GM15510 (cell line): ENCODE results near the gene HS6ST2.

ENCODE experiments used
- POLR2A ChIP-seq: IDR thresholded peaks from 3 replicates; pipeline ENCODE4 v1.6.1; 2011; ENCODE audit warnings: borderline replicate concordance; ENCODE audit not compliant: insufficient read length; ENCODE audit errors: extremely low read depth

The HS6ST2 gene

DNA sequence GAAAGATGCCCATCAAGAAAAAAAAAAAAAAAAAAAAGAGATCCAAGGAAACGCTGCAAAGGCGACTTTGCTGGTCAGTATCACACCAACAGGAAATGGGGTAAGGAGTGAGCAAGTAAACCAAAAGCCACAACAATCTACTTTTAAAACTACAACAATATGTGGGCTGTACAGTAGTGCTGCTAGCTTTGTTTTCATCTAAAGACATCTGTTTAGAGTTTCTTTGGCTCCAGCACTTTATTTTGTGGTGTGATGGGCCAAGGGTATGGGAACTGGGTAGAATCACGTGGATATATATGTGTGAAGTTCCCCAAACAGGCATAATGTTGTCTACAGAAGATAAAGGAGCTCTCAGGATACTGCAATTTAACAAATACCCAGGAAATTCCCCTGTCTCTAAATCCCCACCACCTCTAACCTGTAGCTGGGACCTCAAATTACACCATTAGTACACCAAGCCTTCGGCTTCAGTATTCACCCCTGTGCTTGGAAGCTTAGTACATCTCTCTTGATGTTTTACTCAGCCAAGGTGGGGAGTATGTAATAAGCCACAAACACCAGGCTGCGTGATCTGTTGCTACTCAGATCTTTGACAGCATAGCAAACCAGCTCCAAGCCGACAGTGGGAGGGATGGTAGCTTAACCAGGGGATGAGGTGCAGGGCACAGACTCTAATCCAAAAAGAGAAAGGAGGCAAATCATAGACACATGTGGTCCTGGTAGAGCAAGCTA is 207.9 kb downstream of the HS6ST2 start:
- TF ChIP-seq POLR2A: no peak

DNA sequence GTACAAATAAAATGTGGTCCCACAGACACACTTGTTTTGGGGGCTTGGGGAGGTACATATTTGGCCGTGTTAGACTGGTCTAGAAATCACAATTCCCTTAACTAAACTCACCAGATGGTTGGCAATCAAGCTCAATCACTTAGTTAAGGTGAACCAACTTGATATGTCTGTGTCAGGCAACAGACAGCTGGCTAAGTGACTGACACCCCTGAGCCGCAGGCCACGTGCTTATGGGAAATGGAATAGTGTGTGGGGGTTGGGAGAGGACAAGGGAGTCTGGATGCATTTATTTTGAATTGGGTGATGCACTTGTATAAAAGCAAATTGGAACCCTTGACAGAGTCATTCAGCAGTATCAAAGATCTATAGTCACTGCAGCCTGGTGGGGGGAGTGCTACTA is 209.0 kb downstream of the HS6ST2 start:
- TF ChIP-seq POLR2A: no peak

DNA sequence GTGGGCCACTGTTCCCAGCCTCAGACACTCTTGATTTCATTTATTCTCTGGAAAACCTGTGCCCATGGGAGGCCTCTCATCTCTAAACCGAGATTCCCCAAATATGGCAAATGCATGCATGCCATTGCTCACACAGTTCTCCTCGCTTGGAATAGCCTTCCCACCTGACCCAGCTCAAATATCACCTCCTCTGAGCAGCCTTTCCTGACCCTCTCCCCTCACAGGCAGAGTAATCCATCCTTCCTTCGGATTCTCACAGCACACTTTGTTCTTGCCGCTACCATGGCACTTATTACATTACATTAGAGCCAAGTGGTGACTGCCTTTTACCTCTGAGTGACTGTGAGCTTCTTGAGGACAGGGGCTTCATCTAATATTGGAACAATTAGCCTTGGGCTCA is 209.5 kb downstream of the HS6ST2 start:
- TF ChIP-seq POLR2A: no peak

DNA sequence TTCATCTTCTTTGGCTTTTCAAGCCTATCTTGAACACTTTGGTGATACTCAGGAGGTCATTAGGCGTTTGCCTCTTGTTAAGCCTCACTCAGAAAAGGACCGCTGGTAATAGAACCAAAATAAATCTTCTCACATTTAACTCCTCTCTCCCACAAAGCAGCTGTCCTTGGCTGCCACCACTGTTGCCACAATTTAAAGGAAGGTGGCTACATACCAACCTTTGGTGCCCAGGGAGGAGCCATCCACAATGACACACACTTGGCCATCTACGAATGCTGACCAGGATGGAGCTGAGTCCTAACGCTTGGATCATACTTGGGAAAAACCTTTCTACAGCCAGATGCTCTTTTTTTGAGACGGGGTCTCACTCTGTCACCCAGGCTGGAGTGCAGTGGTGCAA is 210.2 kb downstream of the HS6ST2 start:
- no peak for TF ChIP-seq POLR2A

DNA sequence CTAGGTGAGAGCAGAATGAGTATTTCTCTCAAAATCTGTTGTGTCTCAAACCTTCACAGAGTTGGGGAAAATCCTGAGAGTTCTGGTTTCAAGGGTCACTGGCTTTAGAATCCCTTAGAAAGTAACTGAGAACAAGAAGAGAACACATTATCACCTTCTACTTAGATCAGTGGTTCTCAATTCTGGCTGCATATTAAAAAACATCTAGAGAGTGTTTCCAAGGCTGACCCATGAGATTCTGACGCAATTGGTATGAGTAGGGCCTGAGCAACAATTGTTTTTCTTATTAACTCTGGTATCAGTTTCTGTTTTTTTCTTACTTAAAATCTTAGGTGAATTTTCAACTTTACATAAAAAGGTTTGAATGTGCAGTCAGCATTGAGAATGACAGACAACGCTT is 212.8 kb downstream of the HS6ST2 start:
- no peak for TF ChIP-seq POLR2A

DNA sequence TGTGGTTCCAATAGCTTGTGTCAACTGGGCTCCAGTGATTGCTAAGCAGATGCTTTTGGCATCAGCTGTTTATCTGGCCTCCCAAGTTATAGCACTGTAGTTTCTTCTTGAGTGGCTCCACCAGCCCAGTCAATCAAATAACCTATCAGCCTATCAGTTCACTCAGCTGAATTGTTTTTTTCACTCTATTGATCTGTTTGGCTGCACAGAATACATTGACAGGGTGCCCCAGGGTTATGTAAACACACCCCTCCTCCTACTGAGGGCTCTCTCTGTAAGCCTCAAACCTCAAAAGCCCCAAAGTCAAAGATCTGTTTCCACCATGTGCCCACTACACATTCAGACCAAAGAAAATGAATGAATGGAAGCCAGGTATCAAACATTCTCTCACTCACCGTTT is 214.0 kb downstream of the HS6ST2 start:
- TF ChIP-seq POLR2A: no peak

DNA sequence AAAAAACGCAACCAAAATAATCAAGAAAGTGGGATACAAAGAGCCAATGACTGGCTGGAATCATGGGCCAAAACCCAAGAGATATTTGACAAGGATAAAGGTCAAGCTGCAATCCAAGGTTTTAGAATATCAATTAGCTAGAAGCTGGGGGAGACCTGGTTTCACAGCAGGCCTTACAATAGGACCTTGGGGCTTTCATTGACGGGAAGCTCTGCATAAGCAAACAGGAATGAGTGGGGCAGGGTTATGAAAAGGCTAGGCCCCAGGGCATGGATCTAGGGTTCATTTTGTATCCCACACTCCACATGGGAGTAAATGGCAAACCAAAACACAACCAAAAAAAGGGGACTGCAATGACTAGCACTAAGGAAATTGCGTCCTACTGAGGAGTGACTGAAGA is 215.3 kb downstream of the HS6ST2 start:
- no peak for TF ChIP-seq POLR2A

DNA sequence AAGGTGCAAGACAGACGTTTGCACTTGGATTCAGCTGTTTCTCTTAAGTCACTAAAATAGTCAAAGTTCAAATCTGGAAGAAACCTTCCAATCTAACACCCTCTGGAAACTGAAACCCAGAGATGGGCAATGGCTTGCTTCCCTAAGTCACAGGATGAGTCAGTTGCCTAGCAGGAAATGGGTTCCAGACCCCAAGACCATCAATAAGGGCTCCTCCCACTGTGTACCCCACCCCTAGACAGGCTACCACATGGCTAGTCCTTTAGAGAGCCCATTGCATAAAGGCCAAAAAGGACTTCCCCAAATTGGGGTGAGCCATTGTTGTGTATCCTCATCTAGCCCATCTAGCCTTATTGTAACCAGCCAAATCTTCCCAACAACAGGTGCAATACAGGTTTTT is 216.2 kb downstream of the HS6ST2 start:
- no peak for TF ChIP-seq POLR2A

DNA sequence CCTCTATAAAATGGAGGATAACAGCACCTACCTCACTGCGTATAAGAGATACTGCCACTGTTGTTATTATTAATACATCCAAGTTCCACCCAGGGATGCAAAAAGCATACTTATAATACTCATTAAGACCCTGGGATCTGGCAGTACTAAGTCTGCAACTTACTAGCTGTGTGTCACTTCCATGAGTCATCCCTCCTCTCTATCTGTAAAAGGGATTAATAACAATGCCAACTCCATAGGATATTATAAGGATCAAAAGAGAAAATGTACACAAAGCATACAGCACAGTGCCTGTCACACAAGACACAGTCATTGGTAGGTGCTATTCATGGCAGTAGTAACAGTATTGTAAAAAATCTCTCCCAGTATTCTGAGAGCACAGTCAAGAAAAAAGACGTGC is 216.7 kb downstream of the HS6ST2 start:
- no peak for TF ChIP-seq POLR2A

DNA sequence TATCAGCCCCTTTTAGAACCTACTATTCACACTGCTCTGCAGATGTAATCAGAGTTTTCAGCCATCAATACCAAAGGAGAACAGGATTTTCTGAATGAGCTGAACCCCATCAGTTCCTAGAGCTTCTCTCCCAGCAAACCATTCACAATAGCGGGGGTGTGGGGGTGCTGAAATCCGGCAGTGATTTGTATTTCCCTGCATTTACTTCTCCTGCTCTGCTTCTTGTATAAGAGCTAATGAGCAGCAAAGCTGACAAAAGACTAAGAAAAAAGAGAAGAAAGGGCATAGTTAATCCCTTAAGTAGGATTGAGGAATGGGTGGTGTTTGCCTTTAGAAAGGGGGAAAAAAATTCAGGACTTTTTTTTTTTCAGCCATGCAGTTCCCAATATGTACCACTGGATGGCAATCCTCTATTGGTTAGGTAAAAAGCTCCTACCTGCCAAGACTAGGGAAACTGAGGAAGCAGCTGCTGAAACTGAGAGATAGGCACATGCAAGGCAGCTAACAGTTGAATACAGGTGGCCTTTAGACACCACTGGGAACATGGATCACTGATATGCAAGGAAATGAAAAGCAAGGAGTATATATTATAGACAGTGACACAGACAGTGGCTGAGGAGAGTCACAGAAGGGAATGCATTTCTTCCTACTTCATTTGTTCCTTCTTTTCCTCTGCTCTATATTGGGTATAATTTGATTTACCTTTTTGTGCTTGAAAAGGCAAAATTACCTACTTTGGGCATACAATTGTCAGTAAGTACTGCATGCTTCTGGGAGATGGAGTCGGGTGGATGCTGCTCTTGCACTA is 217.9 kb downstream of the HS6ST2 start:
- TF ChIP-seq POLR2A: no peak

DNA sequence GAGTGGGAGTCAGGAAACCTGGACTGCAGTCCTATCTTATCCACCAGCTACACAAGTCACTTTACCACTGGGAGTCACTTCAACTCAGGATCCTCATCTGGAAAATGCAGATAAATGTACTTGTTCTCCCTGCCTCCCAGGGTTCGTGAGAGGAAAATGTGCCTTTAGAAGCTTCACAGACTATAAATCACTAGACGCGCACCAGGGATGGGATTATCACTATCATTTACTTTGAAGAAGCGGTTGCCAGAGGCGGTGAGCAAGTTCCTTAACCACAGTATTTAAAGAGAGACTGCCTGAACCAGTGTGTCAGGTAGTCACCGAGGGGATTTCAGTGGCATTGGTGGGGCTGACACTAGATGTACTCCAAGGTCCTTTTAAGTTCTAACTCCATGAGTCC is 219.5 kb downstream of the HS6ST2 start:
- TF ChIP-seq POLR2A: no peak

DNA sequence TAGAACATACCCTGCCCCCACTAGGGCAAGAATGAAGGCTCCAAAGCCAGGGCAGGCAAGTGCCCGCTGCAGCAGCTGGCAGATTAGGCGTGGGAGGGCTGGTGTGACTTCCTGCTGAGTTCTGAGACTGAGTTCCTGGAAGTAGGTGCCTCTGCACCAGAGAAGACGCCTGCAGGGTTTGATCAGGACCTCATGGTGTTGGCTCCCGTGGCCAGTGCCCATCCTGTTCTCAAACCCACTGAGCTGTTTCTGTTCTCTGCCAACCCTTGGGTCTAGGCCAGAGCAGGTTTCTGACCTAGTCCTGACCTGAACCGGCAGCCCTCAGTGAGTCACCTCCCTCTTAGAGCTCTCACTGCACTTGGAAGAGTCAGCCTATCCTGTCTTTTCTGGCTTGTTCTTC is 220.7 kb downstream of the HS6ST2 start:
- TF ChIP-seq POLR2A: no peak

DNA sequence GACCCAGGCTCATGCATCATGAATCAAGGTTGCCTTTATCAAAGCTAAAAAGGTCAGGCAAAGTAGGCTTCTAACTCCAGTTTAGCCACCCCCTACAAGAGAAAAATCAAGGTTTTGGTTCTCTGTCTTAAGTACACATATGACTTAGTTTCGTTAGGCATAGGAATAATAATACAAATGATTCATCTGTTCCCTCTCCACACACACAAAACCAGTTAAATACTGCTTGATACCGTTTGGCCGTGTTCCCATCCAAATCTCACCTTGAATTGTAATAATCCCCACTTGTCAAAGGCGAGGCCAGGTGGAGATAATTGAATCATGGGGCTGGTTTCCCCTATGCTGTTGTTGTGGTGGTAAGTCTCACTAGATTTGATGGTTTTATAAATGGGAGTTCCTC is 226.2 kb downstream of the HS6ST2 start:
- TF ChIP-seq POLR2A: no peak

DNA sequence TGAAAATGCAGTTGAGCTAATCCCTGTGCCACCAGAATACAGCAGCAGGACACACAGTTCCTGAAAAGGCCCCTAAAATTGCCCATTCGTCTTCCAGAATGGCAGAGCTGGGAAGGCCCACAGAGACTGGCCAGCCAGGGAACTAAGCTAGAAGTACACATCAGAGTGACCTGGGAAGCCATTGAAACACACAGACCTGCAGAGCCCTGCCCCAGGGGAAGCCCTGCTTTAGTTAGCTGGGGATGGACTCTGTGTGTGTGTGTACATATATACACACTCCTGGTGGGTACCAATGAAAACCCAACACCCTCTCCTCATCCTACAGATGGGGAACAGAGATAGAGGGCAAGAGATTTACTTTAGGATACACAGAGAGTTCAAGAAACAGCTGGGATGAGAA is 227.7 kb downstream of the HS6ST2 start:
- TF ChIP-seq POLR2A: no peak

DNA sequence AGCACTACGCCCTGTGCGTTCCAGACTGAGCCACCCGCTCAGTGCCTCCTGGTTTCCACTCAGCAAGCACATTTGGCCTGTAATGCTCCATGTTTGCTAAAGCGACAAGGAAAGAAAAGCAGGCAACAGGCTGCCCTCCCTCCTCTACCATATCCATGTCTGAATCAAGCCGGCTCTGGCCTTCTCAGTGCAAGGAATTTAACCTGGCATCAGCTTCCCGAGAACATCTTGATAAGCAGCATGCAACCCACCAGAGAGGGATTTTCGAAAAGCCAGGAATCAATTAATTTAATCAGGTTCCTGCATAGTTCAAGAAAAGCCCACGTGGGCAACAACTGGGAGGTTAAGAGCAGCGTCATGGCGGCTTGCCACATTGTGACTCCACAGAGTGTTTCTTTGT is 228.2 kb downstream of the HS6ST2 start:
- TF ChIP-seq POLR2A: no peak

DNA sequence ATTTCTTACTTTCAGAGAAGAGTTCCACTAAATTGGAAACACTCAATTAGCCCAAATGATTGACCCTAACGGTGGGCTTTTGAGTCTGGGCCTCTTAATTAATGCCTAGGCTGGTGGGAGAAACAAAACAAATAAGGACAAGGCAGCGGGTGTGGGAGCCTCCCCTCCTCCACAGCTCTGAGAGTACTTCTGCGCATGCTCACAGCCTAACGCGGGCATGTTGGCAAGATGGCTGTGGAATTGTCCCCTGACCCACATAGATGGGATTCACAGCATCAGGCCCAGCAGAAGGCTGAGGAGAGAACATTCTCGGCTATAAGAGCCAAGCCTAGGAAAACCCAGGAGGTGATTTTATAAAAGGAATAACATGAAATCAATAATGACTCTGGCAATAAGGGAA is 230.1 kb downstream of the HS6ST2 start:
- TF ChIP-seq POLR2A: no peak
